ENCODE results near the gene ABCC4.
A peak's percentile ranks its signal among the peaks of the same experiment; 100 is the strongest.
"Not testable (repeated sequence)": the region's sequence is repeated elsewhere in the genome, so short reads cannot be mapped to it uniquely, and the experiment has no call there.

Gene ABCC4

DNA sequence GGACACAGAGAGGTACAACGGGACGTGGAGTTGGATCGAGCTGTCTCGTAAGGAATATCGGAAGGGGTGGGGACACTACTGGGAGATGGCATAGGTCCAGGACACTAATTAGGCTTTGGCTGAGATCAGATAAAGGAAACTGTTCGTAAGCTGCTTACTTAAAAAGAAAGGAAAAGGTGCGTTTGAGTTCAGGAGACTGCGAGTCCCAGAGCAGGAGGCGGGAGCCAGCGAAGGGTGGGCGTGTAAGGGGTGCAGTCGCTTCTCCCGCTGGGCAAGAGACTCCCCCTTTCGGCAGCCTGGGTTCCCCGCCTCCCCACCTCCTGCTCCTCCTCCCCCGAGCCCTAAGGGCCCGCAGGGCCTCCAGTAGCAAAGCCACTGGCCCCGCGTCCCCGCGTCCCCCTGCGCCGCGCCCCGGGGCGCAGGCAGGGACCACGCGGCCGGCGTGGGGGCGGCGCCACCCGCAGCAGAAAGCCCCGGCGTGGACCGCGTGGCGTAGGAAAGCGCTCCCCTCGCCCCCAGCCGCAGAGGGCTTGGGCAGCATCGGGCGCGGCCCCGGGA lies 547 bp downstream of the ABCC4 start:
- DNase-seq (ENCODE audit: low spot score): peak; percentile 67

DNA sequence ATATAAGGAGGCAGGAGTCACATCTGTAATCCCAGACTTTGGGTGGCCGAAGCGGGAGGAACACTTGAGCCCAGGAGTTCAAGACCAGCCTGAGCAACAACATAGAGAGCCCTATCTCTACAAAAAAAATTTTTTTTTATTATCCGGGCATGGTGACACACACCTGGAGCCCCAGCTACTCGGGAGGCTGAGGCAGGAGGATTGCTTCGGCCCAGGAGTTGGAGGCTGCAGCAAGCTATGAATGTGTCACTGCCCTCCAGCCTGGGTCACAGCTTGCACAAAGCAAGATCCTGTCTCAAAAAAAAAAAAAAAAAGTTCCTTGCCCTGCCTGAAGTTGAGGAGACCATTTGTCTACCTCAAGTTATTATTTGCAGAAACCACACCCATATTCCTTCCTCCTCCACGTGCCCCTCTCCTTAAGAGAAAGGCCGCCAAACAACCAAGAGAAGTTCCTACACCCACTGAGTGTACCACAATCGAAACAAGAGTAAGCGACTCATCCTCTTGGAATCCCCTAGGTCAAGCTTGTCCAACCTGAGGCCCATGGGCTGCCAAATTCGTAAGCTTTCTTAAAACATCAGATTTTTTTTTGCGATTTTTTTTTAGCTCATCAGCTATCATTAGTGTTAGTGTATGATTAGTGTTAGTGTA lies 2.2 kb downstream of the ABCC4 start:
- DNase-seq (ENCODE audit: low spot score): no peak

DNA sequence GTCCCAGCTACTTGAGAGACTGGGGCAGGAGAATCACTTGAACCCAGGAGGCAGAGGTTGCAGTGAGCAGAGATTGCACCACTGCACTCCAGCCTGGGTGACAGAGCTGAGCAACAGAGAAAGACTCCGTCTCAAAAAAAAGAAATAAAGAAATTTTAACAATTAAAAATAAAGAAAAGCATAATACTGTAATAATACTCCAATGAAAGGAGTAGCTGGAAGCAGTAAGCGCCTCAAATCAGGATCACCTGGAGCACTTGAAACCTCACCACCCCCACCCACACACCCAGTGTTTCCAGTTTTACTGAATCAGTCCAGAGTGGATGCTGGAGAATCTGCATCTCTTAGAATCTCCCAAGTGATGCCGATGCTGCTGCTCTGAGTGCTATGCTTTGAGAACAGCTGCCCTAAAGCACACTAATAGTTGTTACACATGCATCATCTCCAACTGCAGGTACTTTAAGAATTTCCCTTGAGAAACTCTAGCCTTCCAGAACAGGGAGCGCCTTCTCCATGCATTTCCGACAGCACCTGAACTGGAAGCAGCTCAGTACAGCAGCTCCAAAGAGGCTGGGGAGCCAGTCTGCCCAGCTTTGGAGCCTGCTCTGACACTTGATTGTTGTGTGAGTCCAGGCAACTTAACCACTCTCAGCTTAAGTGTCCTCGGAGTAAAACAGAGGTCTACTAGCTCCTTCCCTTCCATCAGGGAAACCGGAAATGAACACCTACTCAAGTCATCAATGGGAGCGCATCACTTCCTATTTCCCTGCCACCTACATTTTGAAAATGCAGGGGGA lies 2.9 kb downstream of the ABCC4 start:
- DNase-seq (ENCODE audit: low spot score): no peak

DNA sequence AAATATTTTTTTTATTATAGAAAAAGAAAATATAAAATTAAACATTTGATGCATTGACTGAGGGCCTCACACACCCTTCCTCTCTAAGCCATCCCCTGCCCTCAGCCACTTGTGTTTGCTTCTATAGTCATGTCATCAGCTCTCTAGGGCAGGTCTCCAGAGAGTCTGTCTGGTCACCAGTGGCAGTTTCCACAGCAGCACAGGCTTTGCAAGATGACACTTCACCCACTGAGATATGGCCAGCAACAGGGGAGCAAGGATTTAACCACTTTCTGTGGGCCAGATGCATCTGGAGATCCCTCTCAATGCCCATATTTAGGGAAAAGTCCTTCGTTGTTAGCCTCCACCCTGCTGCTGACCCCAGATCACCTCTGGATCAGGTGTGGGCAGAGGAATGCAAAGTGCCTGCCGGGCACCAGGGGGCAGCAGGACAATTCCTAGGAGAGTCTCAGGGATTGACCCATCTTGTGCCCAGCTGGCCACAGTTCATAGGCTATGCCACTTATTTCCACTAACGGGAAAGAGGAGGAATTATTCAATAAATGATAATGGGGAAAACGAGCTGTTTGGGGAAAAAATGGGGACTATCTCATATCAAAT lies 4.8 kb downstream of the ABCC4 start:
- peak; percentile 26 for DNase-seq (ENCODE audit: low spot score)

DNA sequence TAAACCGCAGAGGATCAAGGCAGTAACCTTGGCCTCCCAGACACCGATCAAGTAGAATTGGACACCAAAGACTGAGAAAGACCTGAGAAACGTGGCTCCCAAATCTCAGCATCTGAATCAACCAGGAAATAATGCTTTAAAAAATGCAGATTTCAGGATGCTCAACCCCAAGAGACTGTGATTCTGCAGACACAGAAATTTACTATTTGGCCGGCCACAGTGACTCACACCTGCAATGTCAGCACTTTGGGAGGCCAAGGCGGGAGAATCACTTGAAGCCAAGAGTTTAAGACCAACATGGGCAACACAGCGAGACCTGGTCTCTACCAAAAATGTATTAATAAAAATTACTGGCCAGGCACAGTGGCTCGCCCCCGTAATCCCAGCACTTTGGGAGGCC lies 6.2 kb downstream of the ABCC4 start:
- no peak for DNase-seq (ENCODE audit: low spot score)

DNA sequence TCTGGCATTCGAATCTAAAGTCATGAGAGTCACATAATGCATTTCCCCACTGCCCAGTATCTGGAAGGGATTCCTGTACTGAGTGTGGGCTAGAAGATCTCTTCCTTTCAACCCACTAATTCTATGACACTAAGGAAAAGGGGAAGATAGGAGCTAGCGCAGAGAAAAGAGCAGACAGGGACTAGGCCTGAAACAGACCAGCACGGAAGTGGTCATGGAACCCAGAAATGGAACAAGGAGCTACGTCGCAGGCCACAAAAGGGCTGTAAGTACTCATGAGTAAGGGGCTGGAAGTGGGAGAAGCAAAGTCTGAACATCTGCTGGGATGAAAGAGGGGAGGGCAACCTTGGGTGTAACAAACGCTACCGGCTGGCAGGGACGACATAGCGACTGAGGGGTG lies 8.6 kb downstream of the ABCC4 start:
- DNase-seq (ENCODE audit: low spot score): no peak

DNA sequence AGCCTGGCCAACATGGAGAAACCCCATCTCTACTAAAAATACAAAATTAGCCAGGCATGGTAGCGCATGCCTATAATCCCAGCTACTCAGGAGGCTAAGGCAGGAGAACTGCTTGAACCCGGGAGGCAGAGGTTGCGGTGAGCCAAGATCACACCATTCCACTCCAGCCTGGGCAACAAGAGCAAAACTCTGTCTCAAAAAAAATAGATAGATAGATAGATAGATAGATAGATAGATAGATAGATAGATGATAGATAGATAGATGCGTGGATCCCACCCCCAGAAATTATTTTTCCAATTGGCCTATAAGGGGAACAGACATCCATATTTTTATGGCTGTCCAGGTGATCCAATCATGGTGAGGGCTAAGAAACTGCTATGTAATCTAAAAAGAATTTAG lies 11.3 kb downstream of the ABCC4 start:
- not testable (repeated sequence) for DNase-seq (ENCODE audit: low spot score)

DNA sequence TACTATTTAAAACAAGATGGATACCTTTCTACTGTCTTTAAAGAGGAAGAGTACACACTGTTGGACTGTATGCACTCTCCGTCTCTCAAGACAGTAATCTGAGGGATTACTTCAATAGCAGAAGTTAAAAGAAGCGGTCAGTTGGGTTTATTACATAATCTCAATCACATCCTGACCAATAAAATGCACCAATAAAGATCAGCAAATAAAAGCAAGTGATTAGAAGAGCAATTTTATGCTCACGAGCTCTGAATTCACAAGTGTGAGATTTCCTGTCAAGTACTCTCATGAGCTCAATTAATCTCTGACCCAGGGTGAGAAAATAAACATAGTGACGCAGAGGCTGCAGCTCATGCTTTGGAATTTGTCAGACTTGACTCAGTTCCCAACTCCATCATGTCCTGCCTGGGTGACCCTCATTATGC lies 12.2 kb downstream of the ABCC4 start:
- DNase-seq (ENCODE audit: low spot score): no peak

DNA sequence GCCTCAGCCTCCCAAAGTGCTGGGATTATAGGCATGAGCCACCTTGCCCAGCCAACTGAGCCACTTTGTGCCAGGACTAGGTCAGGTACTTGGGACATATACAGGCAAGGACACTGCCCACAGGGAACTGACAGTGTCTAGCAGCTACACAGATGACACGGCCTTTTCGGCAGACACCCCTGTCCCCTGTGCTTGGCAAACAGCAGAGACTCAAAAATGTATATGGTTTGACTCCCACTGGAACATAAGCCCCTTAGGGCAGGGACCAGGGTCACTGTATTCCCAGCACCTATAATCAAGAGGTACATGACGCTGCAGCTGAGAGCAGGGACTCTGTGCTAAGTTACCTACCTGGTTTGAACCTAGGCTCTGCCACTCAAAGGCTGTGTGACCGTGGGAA lies 16.8 kb downstream of the ABCC4 start:
- DNase-seq (ENCODE audit: low spot score): no peak

DNA sequence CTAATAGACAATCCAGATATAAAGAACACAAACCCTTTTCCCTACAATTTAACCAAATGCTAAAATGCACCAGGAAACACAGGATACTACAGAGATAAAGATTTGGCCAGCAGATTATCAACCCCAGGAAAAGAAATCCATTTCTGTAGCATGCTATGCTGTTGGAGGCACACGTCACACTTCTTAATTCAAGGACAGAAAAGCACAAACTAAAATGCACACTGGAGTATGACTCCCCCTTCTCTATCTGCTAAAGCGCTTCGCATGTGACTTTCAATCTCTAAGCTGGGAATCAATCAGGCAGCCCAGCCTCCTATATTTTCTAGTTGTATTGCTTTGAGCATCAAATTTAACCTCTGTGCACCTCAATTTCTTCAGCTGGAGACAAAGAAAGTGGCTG lies 22.2 kb downstream of the ABCC4 start:
- no peak for DNase-seq (ENCODE audit: low spot score)

DNA sequence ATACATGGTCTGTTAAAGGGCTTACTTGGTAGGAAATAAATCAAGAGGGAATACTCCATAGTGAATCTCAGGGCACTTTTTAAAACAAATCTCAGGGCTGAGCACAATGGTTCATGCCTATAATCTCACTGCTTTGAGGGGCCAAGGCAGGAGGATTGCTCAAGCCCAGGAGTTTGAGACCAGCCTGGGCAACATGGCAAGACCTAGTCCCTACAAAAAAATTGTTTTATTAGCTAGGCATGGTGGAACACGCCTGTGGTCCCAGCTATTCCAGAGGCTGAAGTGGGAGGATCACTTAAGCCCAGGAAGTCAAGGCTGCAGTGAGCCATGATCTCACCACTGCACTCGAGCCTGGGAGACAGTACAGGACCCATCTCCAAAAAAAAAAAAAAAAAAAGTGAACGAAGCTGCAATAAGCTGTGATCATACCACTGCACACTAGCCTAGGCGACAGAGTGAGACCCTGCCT lies 25.2 kb downstream of the ABCC4 start:
- no peak for DNase-seq (ENCODE audit: low spot score)

DNA sequence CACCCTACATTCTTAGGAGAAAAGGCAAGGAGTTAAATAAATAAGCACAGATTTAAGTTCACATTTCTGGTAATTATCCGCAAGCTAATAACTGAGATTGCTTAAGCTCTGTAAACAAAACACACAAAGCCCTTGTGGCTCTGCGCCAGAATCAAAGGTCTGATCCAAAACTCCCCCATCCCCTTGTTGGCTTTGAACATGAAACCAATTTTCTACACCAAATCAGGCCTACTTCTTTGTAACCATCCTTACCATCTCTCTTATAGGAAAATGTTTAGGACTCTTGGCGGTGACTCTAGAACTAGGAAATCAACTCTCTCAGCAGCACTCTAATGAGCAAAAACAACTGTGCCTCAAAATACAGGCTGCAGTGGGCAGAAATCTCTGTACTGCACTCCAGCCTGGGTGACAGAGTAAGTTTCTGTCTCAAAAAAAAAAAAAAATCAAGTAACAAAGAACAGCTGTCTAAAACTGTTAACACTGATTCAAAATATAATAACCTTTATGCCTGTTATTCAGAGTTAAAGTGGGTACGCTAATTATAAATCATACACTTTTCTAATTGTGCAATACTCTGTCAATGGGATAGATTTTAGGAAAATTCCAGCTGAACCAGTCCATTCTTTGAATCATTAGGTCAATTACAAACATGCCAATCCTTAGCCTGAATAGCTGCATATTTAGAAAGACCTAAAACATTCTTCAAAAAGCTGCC lies 25.8 kb downstream of the ABCC4 start:
- no peak for DNase-seq (ENCODE audit: low spot score)

DNA sequence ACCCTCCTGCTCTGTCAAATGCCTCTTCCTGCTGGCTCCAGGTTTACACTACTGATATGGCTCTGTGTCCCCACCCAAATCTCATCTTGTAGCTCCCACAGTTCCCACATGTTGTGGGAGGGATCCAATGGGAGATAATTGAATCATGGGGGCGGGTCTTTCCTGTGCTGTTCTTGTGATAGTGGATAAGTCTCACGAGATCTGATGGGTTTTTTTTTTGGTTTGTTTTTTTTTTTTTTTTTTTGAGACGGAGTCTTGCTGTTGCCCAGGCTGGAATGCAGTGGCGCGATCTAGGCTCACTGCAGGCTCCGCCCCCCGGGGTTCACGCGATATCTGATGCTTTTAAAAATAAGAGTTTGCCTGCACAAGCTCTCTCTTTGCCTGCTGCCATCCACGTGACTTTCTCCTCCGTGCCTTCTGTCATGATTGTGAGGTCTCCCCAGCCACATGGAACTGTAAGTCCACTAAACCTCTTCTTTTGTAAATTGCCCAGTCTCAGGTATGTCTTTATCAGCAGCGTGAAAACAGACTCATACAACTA lies 27.6 kb downstream of the ABCC4 start:
- not testable (repeated sequence) for DNase-seq (ENCODE audit: low spot score)

DNA sequence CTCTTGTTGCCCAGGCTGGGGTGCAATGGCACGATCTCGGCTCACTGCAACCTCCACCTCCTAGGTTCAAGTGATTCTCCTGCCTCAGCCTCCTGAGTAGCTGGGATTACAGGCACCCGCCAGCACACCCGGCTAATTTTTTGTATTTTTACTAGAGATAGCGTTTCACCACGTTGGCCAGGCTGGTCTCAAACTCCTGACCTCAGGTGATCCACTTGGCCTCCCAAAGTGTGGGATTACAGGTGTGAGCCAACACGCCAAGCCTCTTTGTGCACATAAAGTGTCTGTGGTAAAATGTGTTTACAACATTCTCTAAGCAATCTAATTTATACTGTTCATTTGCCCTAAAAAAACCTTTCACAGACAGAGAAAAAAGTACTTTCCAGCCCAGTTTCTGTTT lies 29.2 kb downstream of the ABCC4 start:
- DNase-seq (ENCODE audit: low spot score): not testable (repeated sequence)

DNA sequence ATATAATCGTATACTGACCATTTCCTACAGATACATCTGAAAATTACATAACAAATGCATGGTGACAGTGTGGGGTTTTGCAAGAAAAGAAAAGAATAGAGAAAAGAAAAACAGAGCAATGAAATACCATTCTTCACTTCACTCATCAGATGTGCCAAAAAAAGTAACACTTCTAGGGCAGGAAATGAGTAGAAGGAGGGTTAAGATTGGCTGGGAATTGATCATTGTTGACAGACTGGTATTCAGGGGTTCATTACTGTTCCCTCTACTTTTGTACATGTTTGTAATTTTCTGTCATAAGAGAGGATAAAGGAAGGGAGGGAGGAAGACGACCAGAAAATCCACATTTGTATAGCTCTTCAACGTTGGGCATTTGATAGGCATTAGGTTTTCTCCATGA lies 31.5 kb downstream of the ABCC4 start:
- DNase-seq (ENCODE audit: low spot score): no peak

DNA sequence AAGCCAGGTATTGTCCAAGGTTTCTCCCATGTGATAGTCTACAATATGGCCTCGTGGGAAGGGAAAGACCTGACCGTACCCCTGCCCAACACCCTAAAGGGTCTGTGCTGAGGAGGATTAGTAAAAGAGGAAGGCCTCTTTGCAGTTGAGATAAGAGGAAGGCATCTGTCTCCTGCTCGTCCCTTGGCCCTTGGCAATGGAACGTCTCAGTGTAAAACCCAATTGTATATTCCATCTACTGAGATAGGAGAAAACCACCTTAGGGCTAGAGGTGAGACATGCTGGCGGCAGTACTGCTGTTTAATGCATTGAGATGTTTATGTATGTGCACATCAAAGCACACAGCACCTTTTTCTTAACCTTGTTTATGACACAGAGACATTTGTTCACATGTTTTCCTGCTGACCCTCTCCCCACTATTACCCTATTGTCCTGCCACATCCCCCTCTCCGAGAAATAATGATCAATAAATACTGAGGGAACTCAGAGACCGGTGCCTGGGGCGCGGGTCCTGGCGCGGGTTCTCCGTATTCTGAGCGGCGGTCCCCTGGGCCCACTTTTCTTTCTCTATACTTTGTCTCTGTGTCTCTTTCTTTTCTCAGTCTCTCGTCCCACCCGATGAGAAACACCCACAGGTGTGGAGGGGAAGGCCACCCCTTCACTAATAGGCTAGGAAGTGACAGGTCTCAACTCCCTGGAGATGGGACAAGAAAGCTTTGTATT lies 32.7 kb downstream of the ABCC4 start:
- not testable (repeated sequence) for DNase-seq (ENCODE audit: low spot score)

DNA sequence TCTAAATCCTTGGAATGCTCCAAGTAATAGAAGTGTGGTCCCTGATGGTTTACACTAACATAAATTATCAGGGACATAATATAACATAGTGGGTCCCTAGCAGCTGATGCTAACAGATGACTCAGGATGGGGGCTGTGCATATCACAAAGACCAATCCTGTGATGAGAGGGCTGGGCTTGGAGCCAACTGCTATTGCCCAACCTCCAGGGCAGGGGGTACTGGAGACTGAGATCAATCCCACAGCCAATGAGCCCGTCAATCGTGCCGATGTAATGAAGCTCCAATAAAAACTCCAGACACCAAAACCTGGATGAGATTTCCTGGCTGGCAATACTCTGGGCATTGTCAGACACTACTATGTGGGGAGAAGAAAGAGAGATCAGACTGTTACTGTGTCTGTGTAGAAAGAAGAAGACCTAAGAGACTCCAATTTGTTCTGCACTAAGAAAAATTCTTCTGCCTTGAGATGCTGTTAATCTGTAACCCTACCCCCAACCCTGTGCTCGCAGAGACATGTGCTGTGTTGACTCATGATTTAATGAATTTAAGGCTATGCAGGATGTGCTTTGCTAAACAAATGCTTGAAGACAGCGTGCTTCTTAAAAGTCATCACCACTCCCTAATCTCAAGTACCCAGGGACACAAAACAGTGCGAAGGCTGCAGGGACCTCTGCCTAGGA lies 33.4 kb downstream of the ABCC4 start:
- no peak for DNase-seq (ENCODE audit: low spot score)

DNA sequence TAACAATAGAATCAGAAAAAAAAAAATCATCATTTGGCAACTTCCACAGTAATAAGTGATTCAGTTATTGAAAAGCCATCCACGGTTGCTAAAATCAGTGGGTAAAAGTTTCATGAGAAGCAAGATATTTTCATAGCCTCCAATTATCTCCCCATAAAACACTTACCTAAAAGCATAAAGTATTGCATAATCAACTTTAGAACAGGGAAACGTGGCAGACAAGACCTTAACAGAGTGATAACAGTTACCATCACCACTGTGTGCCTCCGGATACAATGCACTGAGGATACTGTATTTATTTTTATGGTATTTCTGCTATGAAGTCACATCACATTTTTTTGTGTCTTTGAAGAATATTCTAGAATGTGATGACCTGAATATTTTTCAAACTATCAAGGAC lies 37.0 kb downstream of the ABCC4 start:
- DNase-seq (ENCODE audit: low spot score): no peak

DNA sequence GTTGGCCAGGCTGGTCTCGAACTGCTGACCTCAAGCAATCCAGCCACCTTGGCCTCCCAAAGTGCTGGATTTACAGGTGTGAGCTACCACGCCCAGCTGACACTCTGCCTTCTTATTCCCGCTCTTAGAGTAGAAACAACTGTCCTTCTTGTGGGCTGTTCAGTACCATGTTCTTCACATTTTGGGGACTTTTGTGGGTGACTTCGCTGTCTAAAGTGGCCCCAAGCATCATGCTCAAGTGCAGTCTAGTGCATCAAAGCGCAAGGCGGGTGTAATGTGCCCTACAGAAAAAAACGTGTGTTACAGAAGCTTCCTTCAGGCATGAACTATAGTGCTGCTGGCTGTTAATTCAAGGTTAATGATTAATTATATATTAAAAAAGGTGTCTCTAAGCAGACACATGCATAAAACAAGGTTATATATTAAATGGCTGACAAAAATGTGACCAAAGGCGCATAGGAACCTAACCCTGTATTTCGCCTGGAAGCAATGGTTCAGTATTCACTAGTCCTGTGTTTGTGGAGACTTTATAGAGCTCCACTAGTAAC lies 38.3 kb downstream of the ABCC4 start:
- no peak for DNase-seq (ENCODE audit: low spot score)

DNA sequence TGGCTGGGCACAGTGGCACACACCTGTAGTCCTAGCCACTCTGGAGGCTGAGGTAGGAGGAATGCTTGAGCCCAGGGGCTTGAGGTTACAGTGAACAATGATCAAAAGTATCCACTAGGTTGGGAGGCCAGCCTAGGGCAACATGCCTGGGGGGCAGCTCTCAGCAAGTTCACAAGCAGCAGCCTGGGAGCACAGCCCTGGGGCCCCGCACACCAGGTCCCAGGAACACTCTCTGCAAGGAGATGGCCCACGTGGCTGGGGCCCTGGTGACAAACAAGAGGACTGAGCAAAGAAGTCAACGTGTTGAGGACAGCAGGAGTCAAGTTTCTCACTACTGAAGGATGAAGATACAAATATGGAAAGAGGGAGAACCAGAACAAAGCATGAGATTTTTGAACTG lies 39.3 kb downstream of the ABCC4 start:
- DNase-seq (ENCODE audit: low spot score): no peak

All from SK-N-DZ (cell line).